ENCODE results near the gene JDP2. TPM values are rescaled to one million over a fixed set of nuclear protein-coding genes. Genes with fewer than 3 reads are reported as not detected.
"Not testable (repeated sequence)": the region's sequence is repeated elsewhere in the genome, so short reads cannot be mapped to it uniquely, and the experiment has no call there.

Gene JDP2
- total RNA-seq, 2 donors from 2014 or later: 81.8 to 100 TPM

DNA sequence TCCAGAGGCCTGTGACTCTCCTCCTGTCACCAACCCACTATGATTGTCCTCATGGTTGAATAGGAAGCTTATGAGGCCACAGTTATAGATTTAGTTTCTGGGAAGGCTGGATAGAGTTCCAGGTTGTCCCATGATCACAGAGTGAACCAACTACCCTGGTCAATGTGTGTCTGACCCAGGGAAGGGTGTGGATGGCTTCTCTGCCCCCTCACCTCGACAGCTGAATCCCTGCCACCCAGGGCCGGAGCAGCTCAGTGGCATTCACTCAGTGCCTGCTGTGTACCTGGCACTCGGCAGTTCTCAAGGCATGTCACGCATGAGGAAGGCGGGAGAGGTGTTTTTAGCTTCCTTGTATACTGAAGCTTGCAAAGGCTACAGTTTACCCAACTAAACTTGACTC, 43.2 kb downstream of the JDP2 start:
- DNase-seq (ENCODE audit: low spot score): no peak
- H3K9me3 ChIP-seq: no peaks in the 10 kb centered on the region
- H3K27me3 ChIP-seq (replicated peaks; ENCODE audit: insufficient read depth): no peaks in the 10 kb centered on the region
- H3K27ac ChIP-seq: peak overlapping the region; percentile 13 to 41
- H3K4me3 ChIP-seq: no peak overlapping the region
- peaks cover 17% of the 10 kb centered on the region for H3K36me3 ChIP-seq
- TF ChIP-seq, protein P1, sequence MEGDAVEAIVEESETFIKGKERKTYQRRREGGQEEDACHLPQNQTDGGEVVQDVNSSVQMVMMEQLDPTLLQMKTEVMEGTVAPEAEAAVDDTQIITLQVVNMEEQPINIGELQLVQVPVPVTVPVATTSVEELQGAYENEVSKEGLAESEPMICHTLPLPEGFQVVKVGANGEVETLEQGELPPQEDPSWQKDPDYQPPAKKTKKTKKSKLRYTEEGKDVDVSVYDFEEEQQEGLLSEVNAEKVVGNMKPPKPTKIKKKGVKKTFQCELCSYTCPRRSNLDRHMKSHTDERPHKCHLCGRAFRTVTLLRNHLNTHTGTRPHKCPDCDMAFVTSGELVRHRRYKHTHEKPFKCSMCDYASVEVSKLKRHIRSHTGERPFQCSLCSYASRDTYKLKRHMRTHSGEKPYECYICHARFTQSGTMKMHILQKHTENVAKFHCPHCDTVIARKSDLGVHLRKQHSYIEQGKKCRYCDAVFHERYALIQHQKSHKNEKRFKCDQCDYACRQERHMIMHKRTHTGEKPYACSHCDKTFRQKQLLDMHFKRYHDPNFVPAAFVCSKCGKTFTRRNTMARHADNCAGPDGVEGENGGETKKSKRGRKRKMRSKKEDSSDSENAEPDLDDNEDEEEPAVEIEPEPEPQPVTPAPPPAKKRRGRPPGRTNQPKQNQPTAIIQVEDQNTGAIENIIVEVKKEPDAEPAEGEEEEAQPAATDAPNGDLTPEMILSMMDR (IDR thresholded peaks at IDR 0.05): no peak
- ATAC-seq (ENCODE audit: insufficient number of reproducible peaks, low FRiP score, low read depth): no peak
- peaks cover 20 to 53% of the 10 kb centered on the region in 2 donors for H3K4me1 ChIP-seq (ENCODE audit: control insufficient read depth in 1 of 2, low read depth in 2 of 2)

DNA sequence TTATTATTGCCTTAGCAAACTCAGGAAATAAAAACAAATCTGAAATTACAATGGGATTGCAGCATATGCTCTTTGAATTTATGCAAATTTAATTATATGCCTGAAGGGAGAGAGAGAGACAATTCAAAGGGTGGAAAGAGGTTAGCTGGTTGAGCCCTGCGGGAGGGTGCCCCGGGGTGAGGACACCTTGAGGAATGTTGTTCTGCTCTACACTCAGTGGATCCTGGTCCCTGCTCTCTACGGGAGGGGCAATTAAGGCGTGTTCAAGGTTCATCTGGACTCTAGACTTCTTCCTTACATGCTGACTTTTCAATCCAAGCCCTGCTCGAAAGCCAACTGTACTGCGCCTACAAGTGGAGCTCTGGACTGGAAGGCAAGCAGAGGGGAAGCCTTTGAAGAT, 46.3 kb downstream of the JDP2 start:
- DNase-seq (ENCODE audit: low spot score); H3K27me3 ChIP-seq (replicated peaks; ENCODE audit: insufficient read depth); H3K4me3 ChIP-seq; H3K9me3 ChIP-seq; H3K27ac ChIP-seq; ATAC-seq (ENCODE audit: insufficient number of reproducible peaks, low FRiP score, low read depth): not testable (repeated sequence)
- Histone ChIP-seq H3K4me1 (ENCODE audit: control insufficient read depth in 1 of 2, low read depth in 2 of 2) (peaks cover 11 to 24% of the 10 kb centered on the region in 2 donors), H3K36me3 (peaks cover 17% of the 10 kb centered on the region)

DNA sequence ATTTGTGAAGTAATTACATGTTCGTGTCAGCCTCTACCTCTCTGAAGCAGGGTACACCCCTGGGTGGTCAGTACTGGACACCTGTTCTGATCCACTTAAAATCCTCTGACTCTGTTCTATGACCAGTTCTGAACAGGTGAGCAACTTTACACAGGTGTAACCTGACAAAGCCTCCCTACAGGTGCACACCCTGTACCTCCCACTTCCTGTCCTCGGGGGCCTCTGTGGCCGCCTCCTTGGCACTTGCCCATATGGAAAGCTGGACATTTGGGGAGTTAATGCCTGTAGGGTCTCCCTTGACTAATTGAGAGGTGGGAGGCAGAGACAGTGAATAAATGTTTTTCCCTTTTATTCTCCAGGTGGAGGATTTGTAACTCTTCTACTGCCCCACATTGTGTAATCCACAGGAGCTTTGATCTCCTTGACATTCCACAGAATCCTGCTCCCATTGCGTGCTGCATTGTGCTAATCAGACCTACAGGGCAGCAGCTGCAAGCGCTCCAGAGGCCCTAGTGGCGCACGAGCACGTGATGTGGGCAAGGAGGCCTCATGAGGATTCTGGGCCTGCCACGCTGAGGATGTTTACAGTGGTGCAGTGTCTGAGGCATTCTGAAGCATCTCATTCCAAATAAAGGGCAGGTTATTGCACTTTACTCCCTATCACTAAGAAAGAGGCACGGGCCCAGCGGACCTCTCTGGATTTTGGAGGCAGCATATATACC, 48.6 kb downstream of the JDP2 start:
- Histone ChIP-seq H3K27ac (no peak overlapping the region), H3K36me3 (peaks cover 10% of the 10 kb centered on the region), H3K4me3 (no peak overlapping the region), H3K4me1 (ENCODE audit: control insufficient read depth in 1 of 2, low read depth in 2 of 2) (peaks cover 0 to 2% of the 10 kb centered on the region in 2 donors), H3K27me3 (replicated peaks; ENCODE audit: insufficient read depth) (no peaks in the 10 kb centered on the region), H3K9me3 (no peaks in the 10 kb centered on the region)
- ATAC-seq (ENCODE audit: insufficient number of reproducible peaks, low FRiP score, low read depth) (no peak), DNase-seq (ENCODE audit: low spot score) (no peak)
- TF ChIP-seq, protein P1 (IDR thresholded peaks at IDR 0.05): no peak

DNA sequence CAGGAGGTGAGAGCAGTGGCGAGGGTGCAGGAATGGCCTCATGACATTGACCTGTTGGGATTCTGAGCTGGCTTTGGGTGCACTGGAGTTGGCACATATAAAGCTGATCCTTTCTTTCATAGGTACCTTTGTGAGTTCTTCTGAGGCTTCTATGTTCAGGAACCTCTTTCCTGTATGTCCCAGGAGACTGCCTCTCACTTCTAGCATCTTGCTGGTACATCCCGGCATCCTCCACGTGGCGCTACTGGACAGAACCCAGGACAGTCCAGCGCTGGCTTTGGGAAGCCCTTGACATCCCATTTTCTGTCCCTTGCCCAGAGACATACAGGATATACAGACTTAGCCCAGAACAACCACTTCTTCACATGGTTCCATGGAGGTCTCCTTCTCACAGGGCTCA, 50.1 kb downstream of the JDP2 start:
- TF ChIP-seq, protein P1 (IDR thresholded peaks at IDR 0.05): no peak
- Histone ChIP-seq H3K4me1 (ENCODE audit: control insufficient read depth in 1 of 2, low read depth in 2 of 2) (no peaks in the 10 kb centered on the region), H3K36me3 (no peaks in the 10 kb centered on the region), H3K27me3 (replicated peaks; ENCODE audit: insufficient read depth) (no peaks in the 10 kb centered on the region), H3K4me3 (no peak overlapping the region), H3K9me3 (no peaks in the 10 kb centered on the region), H3K27ac (no peak overlapping the region)
- ATAC-seq (ENCODE audit: insufficient number of reproducible peaks, low FRiP score, low read depth): no peak
- no peak for DNase-seq (ENCODE audit: low spot score)

DNA sequence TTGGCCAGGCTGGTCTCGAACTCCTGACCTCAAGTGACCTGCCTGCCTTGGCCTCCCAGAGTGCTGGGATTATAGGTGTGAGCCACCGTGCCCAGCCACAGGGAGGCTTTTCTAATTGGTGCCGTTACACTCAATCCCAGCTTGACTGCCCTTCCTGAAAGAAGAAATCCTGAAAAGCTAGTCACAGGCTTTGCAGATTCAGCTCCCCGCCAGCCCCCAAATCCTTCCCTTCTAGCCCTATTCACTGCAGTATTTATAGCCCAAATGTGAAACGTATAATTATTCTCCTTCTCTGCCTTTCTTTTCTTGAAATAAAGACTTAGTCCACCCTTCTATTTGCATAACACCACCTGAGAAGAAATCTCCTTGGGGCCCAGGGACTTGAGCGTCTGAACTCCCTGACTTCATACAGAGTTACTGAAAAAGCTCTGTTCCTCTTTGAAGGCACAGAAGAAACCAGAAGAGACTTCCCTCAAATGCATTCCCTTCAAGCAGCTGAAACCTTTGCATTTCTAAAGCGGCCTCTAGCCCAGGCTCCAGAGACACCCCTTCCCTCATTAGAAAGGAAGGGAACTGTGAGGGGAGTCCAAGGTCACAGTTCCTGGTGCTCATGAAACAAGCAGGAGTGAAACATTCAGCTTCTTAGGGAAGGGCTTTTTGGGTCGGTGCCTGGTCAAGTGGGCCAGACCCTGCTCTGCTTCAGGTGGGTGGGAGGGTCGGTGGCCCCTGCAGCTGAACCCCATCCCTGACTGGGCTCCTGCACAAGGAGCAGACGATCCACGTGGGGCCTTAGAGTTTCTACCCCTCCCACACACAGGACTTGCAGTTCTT, 52.2 kb downstream of the JDP2 start:
- DNase-seq (ENCODE audit: low spot score) (no peak), ATAC-seq (ENCODE audit: insufficient number of reproducible peaks, low FRiP score, low read depth) (no peak)

More for the DNA sequence above, 52.2 kb downstream of the JDP2 start:
- Histone ChIP-seq H3K4me1 (ENCODE audit: control insufficient read depth in 1 of 2, low read depth in 2 of 2) (no peaks in the 10 kb centered on the region), H3K27ac (no peak overlapping the region), H3K9me3 (no peaks in the 10 kb centered on the region), H3K36me3 (no peaks in the 10 kb centered on the region), H3K4me3 (no peak overlapping the region), H3K27me3 (replicated peaks; ENCODE audit: insufficient read depth) (no peaks in the 10 kb centered on the region)
- TF ChIP-seq, protein P1 (IDR thresholded peaks at IDR 0.05): no peak

All from thoracic aorta (tissue), 2 donors.